Measurements from ENCODE around the gene CAPN13. TPM values are rescaled to one million over a fixed set of nuclear protein-coding genes. Genes with fewer than 3 reads are reported as not detected.

Gene CAPN13
- total and polyA plus RNA-seq, 10 of the 15 experiments (the other 5 are each of a cell fraction or from before 2014, with no cell fraction given) = 0.03 to 0.10 (median 0.06) TPM; not detected in 7

- TF ChIP-seq CHD2 (IDR thresholded peaks at IDR 0.05; ENCODE audit: borderline replicate concordance, low read depth, low read length) (no peak), SUZ12 (IDR thresholded peaks at IDR 0.05; ENCODE audit: unreplicated experiment) (no peak), ZBED1 (IDR thresholded peaks at IDR 0.05; ENCODE audit: borderline replicate concordance) (no peak), ZBTB4 (CRISPR knock-in tag; IDR thresholded peaks at IDR 0.05) (no peak), CEBPZ (IDR thresholded peaks at IDR 0.05; ENCODE audit: low read depth, low read length) (no peak)
These were observed 74.4 kb downstream of the CAPN13 start (continued) for GRCh38 chr2:30732876-30733275.

GRCh38 chr2:30732376-30732775, 74.9 kb downstream of the CAPN13 start:
- in situ Hi-C loops (cut with MboI) (no loop called here), intact Hi-C loops (cut with micrococcal nuclease; ENCODE audit: unreplicated experiment) (no loop called here)
- RAD21 ChIA-PET (ENCODE audit: unreplicated experiment) = no interaction called here
- no peaks in the 10 kb centered on the region for H3K9me3 ChIP-seq (replicated peaks; ENCODE audit: control insufficient read depth, insufficient read depth, low read length)
- no peak for FAIRE-seq
- H3K4me3 ChIP-seq = no peak overlapping the region
- SMC1A ChIA-PET (ENCODE audit: uncharacterized antibody, unreplicated experiment) = no interaction called here
- H2AFZ ChIP-seq (ENCODE audit: control insufficient read depth, low read depth, low read length) = no peak overlapping the region
- no peaks in the 10 kb centered on the region for H4K20me1 ChIP-seq (ENCODE audit: control insufficient read depth, insufficient read depth)
- H3K36me3 ChIP-seq (ENCODE audit: control insufficient read depth in 2 of 2, insufficient read depth in 2 of 2, low read length in 1 of 2) = no peaks in the 10 kb centered on the region
- no peak for DNase-seq (ENCODE audit: low read depth, low spot score)
- H3K9ac ChIP-seq (ENCODE audit: control insufficient read depth, insufficient read depth, low read length) = no peak overlapping the region
- no peak for ATAC-seq
- H3K4me1 ChIP-seq (ENCODE audit: control insufficient read depth, insufficient read depth, low read length) = no peaks in the 10 kb centered on the region
- H3K27ac ChIP-seq (ENCODE audit: control insufficient read depth, insufficient read depth) = no peak overlapping the region
- CTCF ChIA-PET = interaction anchor here (1.6 kb wide), 1 partner anchor 21 kb away, joined by 4 read pairs; no protein-coding TSS in a partner anchor
- TF ChIP-seq ATF3 (IDR thresholded peaks at IDR 0.05; ENCODE audit: borderline replicate concordance, extremely low read depth, low read depth, low read length) = no peak
- POLR2A ChIA-PET = no interaction called here
- peaks cover 0 to 2% of the 10 kb centered on the region in 2 experiments; a peak in 1 of 4 replicates for H3K27me3 ChIP-seq (replicated peaks in 1 of 2; ENCODE audit: control insufficient read depth in 2 of 2, insufficient read depth in 2 of 2, low read length in 1 of 2)
- BruUV-seq (replicated peaks) = no TSS peak
- WGBS (ENCODE audit: insufficient coverage, insufficient replicate concordance, low lambda C conversion rate, missing lambda C conversion rate) = 49% methylated on average over 9 of the region's 10 CpGs
- H3K4me2 ChIP-seq (ENCODE audit: control insufficient read depth, insufficient read depth) = no peak overlapping the region
- H3K79me2 ChIP-seq (ENCODE audit: control insufficient read depth, insufficient read depth, low read length) = no peaks in the 10 kb centered on the region

All from GM12878 (cell line).